ENCODE measurements around the gene SHROOM3. TPM values are rescaled to one million over a fixed set of nuclear protein-coding genes. Genes with fewer than 3 reads are reported as not detected.

SHROOM3 gene
- total RNA-seq, 1 experiment from 2014 or later: 0.78 TPM

GRCh38 chr4:76741663-76742020, 306.6 kb downstream of the SHROOM3 start:
- no peak overlapping the region for H3K4me2 ChIP-seq (ENCODE audit: low read depth, low read length, poor library complexity, severe bottlenecking)
- H3K27ac ChIP-seq (ENCODE audit: low read length): no peak overlapping the region
- H3K9me2 ChIP-seq (replicated peaks; ENCODE audit: insufficient read depth, low read length): no peaks in the 10 kb centered on the region
- H3K4me1 ChIP-seq (ENCODE audit: low read length): no peaks in the 10 kb centered on the region
- DNase-seq: no peak
- no peak overlapping the region for H2AFZ ChIP-seq (ENCODE audit: low read length)
- no peaks in the 10 kb centered on the region for H4K20me1 ChIP-seq (ENCODE audit: insufficient read depth, low read depth, low read length)
- no peak overlapping the region for H3K4me3 ChIP-seq (ENCODE audit: low read length)
- H3K27me3 ChIP-seq (ENCODE audit: low read length): no peaks in the 10 kb centered on the region
- no peak overlapping the region for H3K9ac ChIP-seq (ENCODE audit: low read length)
- no peaks in the 10 kb centered on the region for H3K36me3 ChIP-seq (ENCODE audit: insufficient read depth, low read length)
- no peaks in the 10 kb centered on the region for H3K79me2 ChIP-seq (ENCODE audit: low read length)
- H3K9me3 ChIP-seq (ENCODE audit: low read length): no peaks in the 10 kb centered on the region

GRCh38 chr4:76744241-76744921, 309.4 kb downstream of the SHROOM3 start:
- H3K79me2 ChIP-seq (ENCODE audit: low read length): no peaks in the 10 kb centered on the region
- H3K9ac ChIP-seq (ENCODE audit: low read length): no peak overlapping the region
- DNase-seq: no peak
- no peaks in the 10 kb centered on the region for H3K4me1 ChIP-seq (ENCODE audit: low read length)
- H3K36me3 ChIP-seq (ENCODE audit: insufficient read depth, low read length): no peaks in the 10 kb centered on the region
- H4K20me1 ChIP-seq (ENCODE audit: insufficient read depth, low read depth, low read length): no peaks in the 10 kb centered on the region
- H3K4me3 ChIP-seq (ENCODE audit: low read length): no peak overlapping the region
- H3K9me3 ChIP-seq (ENCODE audit: low read length): no peaks in the 10 kb centered on the region
- H3K9me2 ChIP-seq (replicated peaks; ENCODE audit: insufficient read depth, low read length): no peaks in the 10 kb centered on the region
- no peak overlapping the region for H3K4me2 ChIP-seq (ENCODE audit: low read depth, low read length, poor library complexity, severe bottlenecking)
- no peaks in the 10 kb centered on the region for H3K27me3 ChIP-seq (ENCODE audit: low read length)
- H2AFZ ChIP-seq (ENCODE audit: low read length): no peak overlapping the region
- no peak overlapping the region for H3K27ac ChIP-seq (ENCODE audit: low read length)

DNA sequence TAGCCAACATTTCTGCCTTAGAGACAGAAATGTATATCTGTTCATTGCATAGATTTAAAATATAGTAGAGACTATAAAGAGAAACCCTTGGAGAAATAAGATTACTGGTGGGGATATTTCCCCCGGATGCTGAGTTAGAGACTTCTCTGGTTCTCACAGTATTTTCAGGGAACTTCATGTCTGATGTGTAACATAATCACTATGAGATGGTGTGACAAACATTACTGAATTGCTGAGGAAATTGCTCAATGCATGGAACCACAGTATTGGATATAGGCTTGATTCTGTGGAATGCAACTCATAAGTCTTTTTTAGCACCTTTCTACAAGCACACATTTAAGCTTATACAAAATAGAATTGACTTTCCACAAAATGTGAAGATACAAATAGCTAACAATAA, 310.2 kb downstream of the SHROOM3 start:
- no peak for DNase-seq
- H3K36me3 ChIP-seq (ENCODE audit: insufficient read depth, low read length): no peaks in the 10 kb centered on the region
- H3K4me1 ChIP-seq (ENCODE audit: low read length): no peaks in the 10 kb centered on the region
- no peaks in the 10 kb centered on the region for H3K9me2 ChIP-seq (replicated peaks; ENCODE audit: insufficient read depth, low read length)
- H2AFZ ChIP-seq (ENCODE audit: low read length): no peak overlapping the region
- no peak overlapping the region for H3K27ac ChIP-seq (ENCODE audit: low read length)
- H4K20me1 ChIP-seq (ENCODE audit: insufficient read depth, low read depth, low read length): no peaks in the 10 kb centered on the region
- H3K4me3 ChIP-seq (ENCODE audit: low read length): no peak overlapping the region
- H3K79me2 ChIP-seq (ENCODE audit: low read length): no peaks in the 10 kb centered on the region
- H3K27me3 ChIP-seq (ENCODE audit: low read length): no peaks in the 10 kb centered on the region
- no peak overlapping the region for H3K9ac ChIP-seq (ENCODE audit: low read length)
- no peak overlapping the region for H3K4me2 ChIP-seq (ENCODE audit: low read depth, low read length, poor library complexity, severe bottlenecking)
- no peaks in the 10 kb centered on the region for H3K9me3 ChIP-seq (ENCODE audit: low read length)

DNA sequence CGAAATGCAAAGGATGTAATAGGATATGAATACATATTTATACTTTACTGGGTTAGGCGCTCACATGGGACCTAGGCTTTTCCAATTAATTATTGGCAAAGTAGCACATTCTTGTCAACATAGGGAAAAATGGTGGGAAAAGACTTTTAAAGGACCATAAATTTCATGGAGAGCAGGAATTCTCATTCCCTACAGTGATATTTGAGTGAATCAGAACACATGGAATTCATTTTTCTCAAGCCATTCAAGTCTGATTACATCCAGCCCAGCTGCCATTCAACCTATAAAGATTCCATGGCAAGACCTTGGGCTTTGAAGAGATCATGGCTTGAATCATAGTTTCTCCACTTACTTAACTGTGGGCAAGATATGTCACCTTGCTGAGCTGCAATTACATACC, 312.5 kb downstream of the SHROOM3 start:
- Histone ChIP-seq H3K79me2 (ENCODE audit: low read length) (no peaks in the 10 kb centered on the region), H3K4me2 (ENCODE audit: low read depth, low read length, poor library complexity, severe bottlenecking) (no peak overlapping the region), H4K20me1 (ENCODE audit: insufficient read depth, low read depth, low read length) (no peaks in the 10 kb centered on the region), H3K4me1 (ENCODE audit: low read length) (no peaks in the 10 kb centered on the region), H3K9me3 (ENCODE audit: low read length) (no peaks in the 10 kb centered on the region), H3K27me3 (ENCODE audit: low read length) (no peaks in the 10 kb centered on the region), H3K27ac (ENCODE audit: low read length) (no peak overlapping the region), H3K9ac (ENCODE audit: low read length) (no peak overlapping the region), H2AFZ (ENCODE audit: low read length) (no peak overlapping the region), H3K36me3 (ENCODE audit: insufficient read depth, low read length) (no peaks in the 10 kb centered on the region), H3K4me3 (ENCODE audit: low read length) (no peak overlapping the region), H3K9me2 (replicated peaks; ENCODE audit: insufficient read depth, low read length) (no peaks in the 10 kb centered on the region)
- no peak for DNase-seq

DNA sequence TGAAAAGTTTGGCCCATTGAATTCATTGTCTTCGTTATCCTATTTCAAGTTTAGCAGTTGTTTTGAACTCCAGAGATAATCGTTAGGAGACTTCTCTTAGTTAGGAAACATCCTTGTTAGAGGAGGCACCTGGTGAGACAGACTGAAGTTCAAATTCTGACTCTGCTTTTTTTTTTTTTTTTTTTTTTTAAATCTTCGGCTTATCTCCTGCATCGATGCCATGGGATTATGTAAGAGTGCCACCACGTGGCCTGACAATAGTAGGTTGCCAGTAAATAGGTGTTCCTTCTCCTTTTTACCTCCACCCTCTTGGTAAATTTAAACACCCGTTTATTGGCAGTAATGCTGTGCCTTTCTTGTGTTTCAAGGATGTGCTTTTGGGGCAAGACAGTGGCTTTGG, 313.6 kb downstream of the SHROOM3 start:
- H3K9me2 ChIP-seq (replicated peaks; ENCODE audit: insufficient read depth, low read length): no peaks in the 10 kb centered on the region
- no peak overlapping the region for H3K4me2 ChIP-seq (ENCODE audit: low read depth, low read length, poor library complexity, severe bottlenecking)
- DNase-seq: peak; percentile 64

GRCh38 chr4:76749355-76749754, 314.3 kb downstream of the SHROOM3 start:
- no peak overlapping the region for H2AFZ ChIP-seq (ENCODE audit: low read length)
- no peak overlapping the region for H3K4me2 ChIP-seq (ENCODE audit: low read depth, low read length, poor library complexity, severe bottlenecking)
- no peak for DNase-seq
- no peak overlapping the region for H3K27ac ChIP-seq (ENCODE audit: low read length)
- H4K20me1 ChIP-seq (ENCODE audit: insufficient read depth, low read depth, low read length): no peaks in the 10 kb centered on the region
- no peak overlapping the region for H3K9ac ChIP-seq (ENCODE audit: low read length)
- H3K9me2 ChIP-seq (replicated peaks; ENCODE audit: insufficient read depth, low read length): no peaks in the 10 kb centered on the region
- no peaks in the 10 kb centered on the region for H3K4me1 ChIP-seq (ENCODE audit: low read length)
- H3K36me3 ChIP-seq (ENCODE audit: insufficient read depth, low read length): no peaks in the 10 kb centered on the region
- no peak overlapping the region for H3K4me3 ChIP-seq (ENCODE audit: low read length)
- H3K9me3 ChIP-seq (ENCODE audit: low read length): no peaks in the 10 kb centered on the region
- H3K79me2 ChIP-seq (ENCODE audit: low read length): no peaks in the 10 kb centered on the region
- H3K27me3 ChIP-seq (ENCODE audit: low read length): no peaks in the 10 kb centered on the region

More for the DNA sequence above, 313.6 kb downstream of the SHROOM3 start:
- Histone ChIP-seq H3K4me1 (ENCODE audit: low read length) (no peaks in the 10 kb centered on the region), H3K36me3 (ENCODE audit: insufficient read depth, low read length) (no peaks in the 10 kb centered on the region), H3K9ac (ENCODE audit: low read length) (no peak overlapping the region), H3K27me3 (ENCODE audit: low read length) (no peaks in the 10 kb centered on the region), H2AFZ (ENCODE audit: low read length) (no peak overlapping the region), H3K79me2 (ENCODE audit: low read length) (no peaks in the 10 kb centered on the region), H4K20me1 (ENCODE audit: insufficient read depth, low read depth, low read length) (no peaks in the 10 kb centered on the region), H3K27ac (ENCODE audit: low read length) (no peak overlapping the region), H3K4me3 (ENCODE audit: low read length) (no peak overlapping the region), H3K9me3 (ENCODE audit: low read length) (no peaks in the 10 kb centered on the region)

DNA sequence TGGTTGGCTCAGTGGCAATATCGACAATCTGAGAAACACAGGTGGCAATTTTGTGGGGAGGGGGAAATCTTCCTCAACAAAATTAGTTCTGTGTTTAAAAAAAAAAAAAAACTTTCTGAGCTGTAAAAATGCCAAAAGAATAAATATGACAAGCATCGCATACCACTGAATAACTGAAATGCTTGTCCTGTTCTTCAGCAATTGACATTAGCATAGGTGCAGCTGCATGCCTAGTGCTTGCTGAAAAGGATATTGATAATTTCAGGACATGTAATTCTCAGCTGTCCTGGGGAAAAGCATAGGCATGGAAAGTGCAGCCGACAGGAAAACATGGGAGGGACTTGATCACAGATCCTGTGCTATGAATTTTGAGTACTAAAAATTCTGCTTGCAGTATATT, 315.7 kb downstream of the SHROOM3 start:
- H3K4me2 ChIP-seq (ENCODE audit: low read depth, low read length, poor library complexity, severe bottlenecking): no peak overlapping the region
- no peaks in the 10 kb centered on the region for H3K9me2 ChIP-seq (replicated peaks; ENCODE audit: insufficient read depth, low read length)
- DNase-seq: no peak
- no peaks in the 10 kb centered on the region for H3K36me3 ChIP-seq (ENCODE audit: insufficient read depth, low read length)
- no peaks in the 10 kb centered on the region for H4K20me1 ChIP-seq (ENCODE audit: insufficient read depth, low read depth, low read length)
- H3K4me3 ChIP-seq (ENCODE audit: low read length): no peak overlapping the region
- H3K9me3 ChIP-seq (ENCODE audit: low read length): no peaks in the 10 kb centered on the region
- H3K9ac ChIP-seq (ENCODE audit: low read length): no peak overlapping the region
- no peak overlapping the region for H3K27ac ChIP-seq (ENCODE audit: low read length)
- no peak overlapping the region for H2AFZ ChIP-seq (ENCODE audit: low read length)
- H3K27me3 ChIP-seq (ENCODE audit: low read length): no peaks in the 10 kb centered on the region
- no peaks in the 10 kb centered on the region for H3K4me1 ChIP-seq (ENCODE audit: low read length)
- H3K79me2 ChIP-seq (ENCODE audit: low read length): no peaks in the 10 kb centered on the region

DNA sequence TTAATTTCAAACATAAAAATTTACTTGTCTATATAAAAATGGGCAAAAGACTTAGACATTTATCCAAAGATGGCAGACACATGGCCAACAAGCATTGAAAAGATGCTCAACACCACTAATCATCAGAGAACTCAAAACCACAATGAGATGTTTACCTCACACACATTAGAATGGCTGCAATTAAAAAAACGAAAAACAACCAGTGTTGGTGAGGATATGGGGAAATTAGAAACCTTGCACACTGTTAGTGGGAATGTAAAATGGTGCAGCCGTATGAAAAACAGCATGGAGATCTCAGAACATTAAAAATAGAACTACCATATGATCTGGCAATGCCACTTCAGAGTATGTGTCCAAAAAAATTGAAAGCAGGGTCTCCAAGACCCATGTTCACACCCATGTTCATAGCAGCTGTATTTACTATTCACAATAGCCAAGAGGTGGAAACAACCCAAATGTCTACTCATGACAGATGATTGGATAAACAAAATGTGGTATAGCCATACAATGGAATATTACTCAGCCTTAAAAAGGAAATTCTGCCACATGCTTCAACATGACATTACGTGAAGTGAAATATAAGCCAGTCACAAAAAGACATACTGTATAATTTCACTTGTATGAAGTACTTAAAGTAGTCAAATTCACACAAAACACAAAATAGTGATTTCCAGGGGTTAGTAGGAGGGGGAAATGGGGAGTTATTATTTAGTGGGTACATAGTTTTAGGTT, 316.7 kb downstream of the SHROOM3 start:
- no peak for DNase-seq
- H3K79me2 ChIP-seq (ENCODE audit: low read length): no peaks in the 10 kb centered on the region

More for the DNA sequence above, 316.7 kb downstream of the SHROOM3 start:
- H3K27ac ChIP-seq (ENCODE audit: low read length): no peak overlapping the region
- no peak overlapping the region for H3K9ac ChIP-seq (ENCODE audit: low read length)
- H3K36me3 ChIP-seq (ENCODE audit: insufficient read depth, low read length): no peaks in the 10 kb centered on the region
- no peaks in the 10 kb centered on the region for H3K9me3 ChIP-seq (ENCODE audit: low read length)
- no peaks in the 10 kb centered on the region for H3K27me3 ChIP-seq (ENCODE audit: low read length)
- H2AFZ ChIP-seq (ENCODE audit: low read length): no peak overlapping the region
- no peaks in the 10 kb centered on the region for H3K4me1 ChIP-seq (ENCODE audit: low read length)
- H3K4me2 ChIP-seq (ENCODE audit: low read depth, low read length, poor library complexity, severe bottlenecking): no peak overlapping the region
- H3K4me3 ChIP-seq (ENCODE audit: low read length): no peak overlapping the region
- no peaks in the 10 kb centered on the region for H3K9me2 ChIP-seq (replicated peaks; ENCODE audit: insufficient read depth, low read length)
- H4K20me1 ChIP-seq (ENCODE audit: insufficient read depth, low read depth, low read length): no peaks in the 10 kb centered on the region

Data from Karpas-422 (cell line).